Gastrocnemius medialis (tissue), 4 donors: ENCODE results near the gene GAREM1.

Experiments used
- CTCF ChIP-seq, 5 experiments: fragments of 450-650 bp in 3 of 5; fragments of 200-600 bp in 2 of 5; sonication (generic) in 2 of 5; IDR thresholded peaks in 4 of 5; conservative IDR thresholded peaks in 1 of 5; 1 replicate in 4 of 5; 2 replicates in 1 of 5; pipeline ENCODE4 v1.5.1; 2016 to 2019; ENCODE audit warnings: antibody characterized with exemption in 5 of 5, mild to moderate bottlenecking in 3 of 5, moderate library complexity in 3 of 5
- POLR2A ChIP-seq, 2 donors: fragments of 450-650 bp; IDR thresholded peaks; one replicate each; pipeline ENCODE4 v1.6.1; 2017; ENCODE audit warnings: antibody characterized with exemption in 2 of 2, mild to moderate bottlenecking in 2 of 2, moderate library complexity in 2 of 2

DNA sequence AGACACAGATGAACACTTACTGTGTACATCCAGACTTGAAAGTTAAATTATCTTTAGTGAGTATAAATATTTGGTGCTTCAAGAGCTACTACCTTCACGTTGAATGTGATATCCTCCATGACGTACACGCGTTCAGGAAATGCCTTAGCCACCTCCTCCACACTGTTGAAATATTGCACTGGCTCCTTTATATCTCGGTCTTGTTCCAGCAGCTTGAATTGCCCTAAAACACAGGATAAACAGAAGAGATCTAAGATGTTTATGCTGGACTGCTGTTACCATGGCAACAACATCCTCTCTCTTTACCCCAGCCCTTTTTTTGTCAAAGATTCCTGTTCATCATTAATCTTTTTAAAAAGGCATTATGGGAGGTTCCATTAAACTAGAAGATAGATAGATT is 160.6 kb downstream of the GAREM1 start:
- TF ChIP-seq CTCF (IDR thresholded peaks at IDR 0.05 in 4 of 5, conservative IDR thresholded peaks at IDR 0.05 in 1 of 5) (no peak), POLR2A (IDR thresholded peaks at IDR 0.05) (no peak)
